Renal cortical epithelial cell (primary cell): ENCODE data around the gene PAPOLA. TPM values are rescaled to one million over a fixed set of nuclear protein-coding genes. Genes with fewer than 3 reads are reported as not detected.

ENCODE experiments used
- DNase-seq: peaks from one replicate; pipeline ENCODE4 v3.0.0-alpha.2; 2011; ENCODE audit warnings: low read depth
- total RNA-seq: library from RNA; depleted of rRNA; stranded (reverse); fragments of >200 nt; gene quantifications from 2 replicates; pipeline ENCODE4 v1.2.3, GENCODE V29; 2014

Gene PAPOLA
- total RNA-seq, 1 donor from 2014 or later: 184 TPM

DNA sequence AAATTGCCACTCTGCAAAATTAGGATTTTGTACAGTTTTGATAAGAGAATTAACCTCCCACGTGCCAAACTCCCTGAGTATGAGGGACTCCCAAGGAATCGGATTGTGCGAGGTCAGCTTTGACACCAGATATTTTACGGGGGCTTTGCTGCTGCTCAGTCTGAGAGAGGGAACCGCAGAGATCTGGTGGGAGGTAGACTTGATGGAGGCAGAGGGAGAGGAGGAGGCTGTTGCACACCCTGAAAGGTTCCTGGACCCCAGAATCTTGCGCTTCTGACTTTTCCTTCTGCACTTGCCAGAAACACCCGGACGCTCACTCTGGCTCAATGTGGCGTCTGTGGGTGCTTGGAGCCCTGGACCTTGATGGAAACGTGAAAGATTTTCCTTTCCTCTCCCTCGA, 83.9 kb downstream of the PAPOLA start:
- no peak for DNase-seq

DNA sequence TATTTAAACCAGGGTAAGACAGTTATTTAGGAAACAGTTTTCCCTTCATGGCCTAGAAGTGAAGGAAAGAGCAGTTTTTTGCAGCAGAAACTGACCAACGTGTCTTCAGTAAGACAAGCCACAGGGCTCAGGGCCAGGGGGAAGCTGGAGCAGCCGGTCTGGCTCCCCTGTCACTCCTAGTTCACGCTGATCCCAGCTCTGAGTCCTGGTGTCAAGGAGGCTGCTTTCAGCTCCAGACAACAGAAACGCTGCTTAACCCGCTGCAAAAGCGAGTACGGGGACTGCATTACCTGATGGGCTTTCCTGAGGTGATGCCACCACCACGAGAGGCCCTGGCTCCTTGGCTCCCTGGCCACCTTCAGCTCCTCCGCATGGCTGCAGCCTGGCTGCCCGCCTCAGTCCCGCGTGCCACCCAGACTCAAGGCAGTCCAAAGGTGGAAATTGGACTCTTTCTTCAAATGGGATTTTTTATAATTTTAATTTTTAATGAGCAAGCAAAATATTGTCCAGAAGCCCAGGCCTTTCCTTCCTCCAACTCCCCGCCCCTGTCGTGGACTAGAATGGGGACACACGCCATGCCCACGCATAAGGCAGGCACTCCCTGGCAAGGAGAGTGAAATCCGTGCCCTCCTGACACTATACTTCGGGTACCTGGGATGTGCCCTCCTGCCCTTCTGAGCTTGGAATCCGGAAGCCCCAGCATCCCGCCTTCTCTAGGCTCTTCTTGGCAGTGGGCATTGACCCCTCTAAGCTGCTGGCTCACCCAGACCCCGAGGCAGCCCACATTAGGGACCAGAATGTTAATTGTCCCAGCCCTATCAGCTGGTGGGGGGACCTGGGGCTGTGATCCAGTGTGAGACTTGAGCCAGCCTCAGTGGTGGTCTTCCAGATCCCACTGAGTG, 85.0 kb downstream of the PAPOLA start:
- DNase-seq: no peak

DNA sequence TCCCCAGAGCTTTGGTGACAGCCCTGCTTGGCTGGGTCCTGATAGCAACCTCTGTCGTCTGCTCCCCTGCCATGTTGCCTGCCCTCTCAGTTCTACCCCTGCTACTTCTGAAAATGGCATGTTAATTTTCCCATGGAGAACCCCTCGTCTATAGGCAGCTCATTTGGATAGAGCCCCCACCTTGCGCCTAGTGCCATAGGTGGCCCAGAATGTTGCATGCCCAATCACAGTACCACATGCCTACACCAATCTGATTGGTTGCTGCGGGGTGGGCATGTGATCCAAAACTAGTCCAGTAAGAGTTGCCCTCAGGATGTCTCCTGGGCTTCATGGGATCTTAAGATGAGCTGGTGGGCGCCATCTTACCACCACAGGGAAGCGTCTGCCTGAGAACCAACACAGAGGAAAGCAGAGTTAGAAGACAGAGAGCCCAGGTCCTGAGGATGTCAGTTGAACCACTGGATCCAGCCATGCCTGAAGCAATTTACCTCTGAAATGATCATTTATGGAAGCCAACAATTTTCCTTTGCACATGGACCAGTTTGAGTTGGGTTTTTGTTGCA, 85.7 kb downstream of the PAPOLA start:
- DNase-seq: no peak

DNA sequence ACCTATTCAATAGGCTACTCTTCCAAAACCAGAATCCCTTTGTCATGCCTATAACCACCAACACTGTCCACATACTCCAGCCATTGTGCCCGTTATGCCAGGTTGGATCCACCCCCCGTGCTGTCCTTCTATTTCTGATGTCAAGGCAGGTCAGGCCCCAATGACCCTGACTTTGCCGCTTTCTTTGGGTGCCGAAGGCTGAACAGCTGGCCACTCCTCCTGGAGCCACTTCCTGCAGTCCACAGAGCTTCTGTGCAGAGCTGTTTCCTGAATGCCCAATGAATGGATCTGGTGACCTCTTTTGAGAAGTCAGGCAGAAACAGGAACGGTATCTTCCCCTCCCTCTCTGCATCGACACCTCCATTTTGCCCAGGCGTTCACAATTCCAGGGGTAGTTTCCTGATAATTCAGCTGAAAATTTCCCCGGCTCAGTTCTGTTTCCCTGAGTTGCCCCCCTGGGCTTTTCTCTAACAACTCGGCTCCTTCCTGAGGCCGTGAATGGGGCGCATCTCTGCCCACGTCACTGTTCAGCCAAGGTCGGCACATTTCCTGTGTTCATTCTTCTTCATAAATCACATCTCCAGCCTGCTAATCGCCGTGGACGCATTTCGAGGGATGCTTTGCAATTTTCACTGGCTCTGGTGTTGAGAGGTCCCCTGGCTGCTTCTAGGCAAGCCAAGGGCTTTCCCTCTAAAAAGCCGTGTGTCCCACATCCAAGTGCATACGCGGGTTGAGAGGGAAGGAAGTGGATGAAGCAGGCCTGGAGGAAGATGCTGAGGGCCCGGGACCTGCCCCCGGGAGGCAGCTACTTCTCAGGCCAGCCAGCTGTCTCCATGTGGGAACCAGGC, 86.5 kb downstream of the PAPOLA start:
- no peak for DNase-seq

DNA sequence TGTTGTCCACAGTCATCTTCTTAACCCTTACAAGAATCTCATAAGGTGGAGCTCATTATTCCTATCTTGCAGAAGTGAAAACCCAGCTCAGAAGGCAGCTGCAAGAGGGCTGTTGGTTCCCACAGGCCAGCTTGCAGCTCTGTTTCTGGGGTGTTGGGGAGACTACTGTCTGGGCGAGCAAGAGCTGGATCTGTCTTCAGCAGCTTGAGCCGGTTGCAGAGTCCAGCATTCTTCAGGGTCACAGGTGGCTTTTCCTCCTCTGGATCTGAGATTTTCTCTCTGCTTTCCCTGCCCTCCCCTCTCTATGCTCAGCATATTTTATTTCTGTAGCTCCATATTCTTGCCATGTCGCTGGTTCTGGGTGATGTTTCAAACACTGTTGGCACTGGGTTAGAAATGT, 87.4 kb downstream of the PAPOLA start:
- DNase-seq: no peak

DNA sequence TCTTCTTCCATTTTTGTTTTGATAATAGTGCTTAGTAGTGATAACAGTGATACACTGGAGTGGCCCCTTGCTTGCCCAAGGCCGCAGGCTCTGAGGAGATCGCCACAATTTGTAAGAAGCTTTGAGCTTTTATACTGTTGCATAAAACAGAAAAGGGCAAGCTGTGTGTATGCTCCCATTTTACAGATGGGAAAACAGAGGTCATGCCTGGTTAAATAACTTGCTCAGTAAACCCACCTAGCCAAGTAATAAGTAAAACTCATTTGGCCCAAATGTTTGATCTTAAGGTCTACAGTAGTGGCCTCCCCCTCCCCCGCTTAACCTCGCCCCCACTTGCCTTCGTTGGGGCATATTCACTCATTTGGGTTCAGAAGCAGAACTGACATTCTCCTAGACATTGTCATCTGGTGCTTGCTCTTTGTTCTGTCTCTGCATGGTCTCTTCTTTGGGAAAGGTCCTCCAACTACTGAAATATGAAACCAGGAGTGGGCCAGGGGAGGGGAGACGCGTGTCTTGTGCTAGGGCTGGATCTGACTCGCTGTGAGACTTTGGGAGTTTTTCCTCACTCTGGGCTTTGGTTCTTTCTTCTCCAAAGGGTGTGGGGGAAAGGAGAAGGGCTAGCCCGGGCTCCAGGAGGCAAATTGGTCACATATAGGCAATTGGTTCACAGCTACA, 88.1 kb downstream of the PAPOLA start:
- no peak for DNase-seq

DNA sequence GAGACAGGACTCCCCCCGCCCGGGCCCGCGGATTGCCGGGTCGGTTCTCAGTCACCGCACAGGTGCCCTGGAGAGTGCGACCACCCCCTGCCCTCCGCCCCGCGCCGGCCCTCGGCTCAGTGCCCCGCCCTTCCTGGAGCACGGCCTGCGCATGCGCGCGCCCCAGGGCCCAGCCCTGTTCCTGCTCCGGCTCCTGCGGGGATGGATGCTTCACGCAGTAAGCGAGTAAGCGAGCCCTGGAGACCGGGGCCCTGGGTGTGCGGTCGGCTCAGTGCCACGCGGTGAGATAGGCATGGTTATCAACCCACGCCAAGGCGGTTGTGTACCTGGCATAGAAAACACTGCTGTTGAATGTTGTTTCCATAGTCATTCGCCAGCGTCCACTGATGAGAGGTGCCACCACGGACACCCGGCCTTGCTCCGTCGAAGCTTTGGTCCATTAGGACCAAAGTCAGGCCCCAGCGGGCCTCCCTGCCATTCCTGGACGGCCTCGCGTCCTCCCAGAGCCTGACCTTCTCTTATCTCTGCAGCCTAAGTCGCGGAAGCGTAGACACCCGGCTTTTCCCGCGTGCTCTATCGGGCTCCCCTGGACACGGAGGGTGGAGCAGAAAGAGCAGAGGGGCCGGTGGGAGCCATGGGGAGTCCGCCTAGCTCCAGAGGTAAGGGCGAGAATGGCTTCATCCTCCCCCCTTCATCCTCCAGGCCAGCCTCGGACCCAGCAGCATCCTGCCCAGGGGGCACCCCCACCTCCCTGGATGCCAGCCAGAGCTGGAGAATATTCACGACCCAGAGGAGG, 90.6 kb downstream of the PAPOLA start:
- no peak for DNase-seq

DNA sequence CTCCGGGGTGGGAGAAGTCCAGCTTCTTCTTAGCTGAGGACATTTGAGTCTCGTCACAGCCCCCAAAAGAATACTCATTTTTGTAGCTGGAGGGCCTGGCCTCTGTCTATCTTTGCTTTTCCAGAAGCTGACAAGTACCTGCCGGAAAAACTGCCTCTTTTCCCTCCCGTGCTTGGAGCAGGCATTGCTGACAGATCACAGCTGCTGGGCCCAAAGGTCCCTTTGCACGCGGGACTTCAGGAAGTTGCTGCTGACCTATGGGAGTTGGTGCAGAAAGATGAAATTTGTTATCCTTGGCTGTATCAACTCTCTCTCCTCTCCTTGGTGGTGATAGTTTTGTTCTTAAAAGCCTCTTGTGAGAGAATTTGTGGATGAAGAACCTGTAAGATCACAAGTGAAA, 92.8 kb downstream of the PAPOLA start:
- no peak for DNase-seq

DNA sequence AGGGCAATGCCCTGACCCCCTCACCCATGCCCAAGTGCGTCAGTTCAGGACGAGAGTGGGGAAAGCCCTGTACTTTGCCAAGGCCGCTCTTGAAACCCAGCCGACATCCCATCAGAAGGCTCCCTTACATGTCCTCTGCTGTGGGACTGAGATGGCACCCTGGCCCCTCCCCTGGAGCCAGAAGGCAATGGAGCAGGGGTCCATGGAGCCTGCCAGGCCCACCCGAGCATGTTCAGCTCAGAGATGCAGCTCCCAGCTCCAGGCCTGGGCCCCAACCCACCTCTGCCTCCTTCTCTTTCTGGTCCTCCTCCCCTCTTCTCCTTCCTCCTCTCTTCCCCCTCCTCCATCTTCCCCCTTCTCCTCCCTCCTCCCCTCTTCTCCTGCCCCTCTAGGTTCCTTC, 95.5 kb downstream of the PAPOLA start:
- DNase-seq: no peak

DNA sequence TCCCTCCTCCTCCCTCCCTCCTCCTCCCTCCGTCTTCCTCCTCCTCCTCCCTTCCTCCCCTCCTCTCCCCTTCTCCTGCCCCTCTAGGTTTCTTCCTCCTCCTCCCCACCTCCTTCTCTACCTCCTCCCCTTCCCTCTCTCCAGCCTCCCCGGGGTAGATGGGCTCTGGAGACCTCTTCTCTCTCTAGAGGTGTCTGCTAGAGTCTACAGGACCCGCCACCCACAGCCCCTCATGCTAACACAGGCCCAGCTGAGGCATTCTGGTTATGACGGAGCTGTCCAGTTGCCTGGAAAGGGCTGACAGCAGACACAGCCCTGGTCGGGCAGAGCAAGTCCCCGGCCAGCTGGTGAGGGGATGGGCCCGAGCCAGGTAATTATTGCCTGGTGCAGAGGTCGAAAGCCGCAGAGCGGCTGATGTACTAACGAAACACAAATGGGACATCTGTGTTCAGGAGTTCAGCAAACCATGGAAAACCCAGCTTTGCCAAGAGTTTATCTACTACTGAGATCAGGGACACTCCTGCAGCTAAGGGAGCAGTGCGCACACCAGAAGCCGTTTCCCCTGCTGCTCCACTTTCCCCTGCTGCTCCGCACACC, 96.2 kb downstream of the PAPOLA start:
- no peak for DNase-seq

DNA sequence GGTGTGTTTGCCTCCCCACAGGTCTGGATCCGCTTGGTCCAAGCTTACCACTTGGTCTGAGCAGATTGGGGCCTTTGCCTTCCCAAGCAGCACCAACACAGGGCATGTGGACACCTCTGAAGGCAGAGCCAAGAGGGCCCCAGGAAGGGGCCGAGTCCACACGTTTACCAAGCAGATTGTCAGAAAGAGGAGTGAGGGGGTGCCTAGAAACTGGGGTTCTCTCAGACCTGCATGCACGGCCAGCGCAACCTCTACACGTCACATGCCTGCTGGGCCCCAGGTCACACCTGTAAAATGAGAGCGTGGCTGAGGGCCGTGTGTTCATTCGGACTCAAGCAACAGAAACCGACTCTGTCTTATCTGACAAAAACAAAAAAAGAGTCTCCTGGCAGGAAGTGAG, 96.9 kb downstream of the PAPOLA start:
- no peak for DNase-seq

DNA sequence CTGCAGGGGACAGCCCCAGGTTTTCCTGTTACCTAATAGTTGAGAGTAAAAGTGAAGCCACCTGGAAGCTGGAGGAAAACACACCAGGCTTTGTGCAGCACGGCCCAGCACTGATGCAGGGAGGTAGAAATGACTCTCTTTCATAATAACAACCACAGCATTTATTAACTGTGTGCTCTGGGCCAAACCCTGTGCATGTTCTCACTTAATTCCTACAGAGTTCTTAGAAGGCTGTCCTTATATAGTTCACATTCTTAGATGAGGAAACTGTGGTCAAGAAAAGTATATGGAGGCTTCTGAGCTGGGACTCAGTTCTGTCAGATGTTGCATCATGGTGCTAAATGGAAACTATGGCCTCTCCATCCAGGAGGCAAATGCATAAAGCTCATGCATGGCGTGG, 100.0 kb downstream of the PAPOLA start:
- DNase-seq: no peak

DNA sequence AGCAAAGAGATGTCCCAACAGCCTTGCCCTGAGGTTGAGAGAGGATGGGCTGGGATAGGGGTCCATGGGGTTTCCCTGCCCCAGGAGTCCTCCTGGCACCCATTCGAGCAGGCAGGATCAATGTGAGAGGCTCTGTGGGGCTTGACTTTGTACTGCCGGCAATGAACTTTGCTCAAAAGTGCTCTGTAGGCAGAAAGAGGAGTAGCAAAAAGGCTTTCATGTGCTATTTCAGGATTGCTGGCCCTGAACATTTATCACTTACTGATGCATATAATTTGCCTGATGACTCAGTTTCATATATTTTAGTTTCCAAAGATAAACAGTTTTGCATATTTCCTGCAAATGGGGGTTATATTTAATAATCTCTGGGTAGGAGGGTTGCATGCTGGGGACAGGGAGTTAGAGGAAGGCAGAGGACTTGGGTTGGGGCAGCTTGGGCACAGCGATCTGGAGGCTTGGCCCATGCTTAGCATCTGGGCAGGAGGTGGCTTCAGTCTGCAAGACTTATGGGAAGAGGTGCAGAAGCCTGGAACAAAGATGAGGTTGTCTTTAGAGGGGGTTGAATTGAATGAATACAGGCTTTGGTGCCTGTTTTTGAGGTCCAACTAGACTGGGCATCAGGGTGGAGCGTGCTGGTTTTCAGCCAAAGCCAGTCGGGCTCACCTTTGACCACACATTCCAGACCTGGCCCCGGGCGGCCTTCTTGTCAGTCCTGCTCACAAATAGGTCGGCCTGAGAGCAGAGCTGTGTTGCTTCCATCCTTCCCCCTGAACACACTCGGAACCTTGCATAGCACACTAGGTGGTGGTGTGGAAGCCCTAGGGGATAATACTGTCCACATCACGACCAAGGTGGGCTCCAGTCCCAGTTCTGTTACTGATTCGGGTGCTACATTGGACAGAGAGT, 101.4 kb downstream of the PAPOLA start:
- DNase-seq: no peak

DNA sequence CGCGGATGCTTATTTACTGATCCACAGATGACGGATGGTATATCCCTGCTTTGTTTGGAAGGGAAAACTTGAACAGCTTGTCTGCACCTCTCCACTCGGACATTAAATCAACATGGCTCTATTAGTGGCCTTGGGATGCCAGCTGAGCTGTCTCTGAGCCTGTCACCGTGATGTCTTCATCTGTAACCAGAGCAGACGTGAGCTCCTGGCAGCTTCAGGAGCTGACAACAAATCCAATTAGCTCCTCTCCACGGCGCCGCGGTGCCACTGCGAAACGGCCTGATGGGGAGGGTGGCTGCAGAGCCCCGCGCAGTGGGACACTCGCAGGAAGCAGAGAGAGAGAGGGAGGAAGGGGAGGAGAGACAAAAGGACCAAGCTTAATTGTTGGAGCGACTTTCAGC, 112.3 kb downstream of the PAPOLA start:
- DNase-seq: no peak

DNA sequence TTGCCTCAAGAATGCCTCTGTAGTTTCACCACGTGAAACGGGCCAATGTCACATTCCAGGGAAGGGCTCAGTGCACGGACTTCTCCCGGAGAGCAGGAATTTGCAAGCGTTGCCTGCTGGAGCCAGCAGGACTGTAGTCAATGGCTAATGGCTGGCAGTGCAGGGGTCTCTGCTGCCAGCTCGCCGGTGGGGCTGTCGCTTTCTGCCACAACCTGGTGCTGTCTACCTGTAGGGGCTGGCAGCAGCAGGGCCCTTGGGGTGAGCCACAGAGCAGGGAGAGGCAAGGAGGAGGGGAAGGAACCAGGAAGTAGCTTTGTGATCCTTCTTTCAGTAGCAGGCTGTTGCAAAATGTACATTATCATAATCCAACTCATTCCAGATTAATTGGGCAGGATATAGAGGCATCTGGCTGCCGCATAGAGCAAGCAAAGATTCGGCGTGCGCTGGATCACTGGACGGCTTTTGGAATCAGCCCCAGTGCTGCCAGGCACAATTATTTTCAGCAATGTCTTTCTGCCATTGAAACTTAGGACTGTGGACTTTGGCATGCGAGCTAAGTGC, 114.1 kb downstream of the PAPOLA start:
- no peak for DNase-seq
